ENCODE measurements around the gene POC1B. TPM values are rescaled to one million over a fixed set of nuclear protein-coding genes. Genes with fewer than 3 reads are reported as not detected.
A peak's percentile ranks its signal among the peaks of the same experiment; 100 is the strongest.

Gene POC1B
- total RNA-seq, 1 donor, result 19.3 TPM

GRCh38 chr12:89395712-89396111 is 130.1 kb downstream of the POC1B start:
- no peak overlapping the region for H3K4me3 ChIP-seq (ENCODE audit: low read depth, low read length)
- TF ChIP-seq CTCF (IDR thresholded peaks at IDR 0.05; ENCODE audit: insufficient read depth, low read length), result no peak
- no peak for DNase-seq (ENCODE audit: low read depth)

- DNase-seq (ENCODE audit: low read depth), result no peak
- no peak overlapping the region for H3K4me3 ChIP-seq (ENCODE audit: low read depth, low read length)
- TF ChIP-seq CTCF (IDR thresholded peaks at IDR 0.05; ENCODE audit: insufficient read depth, low read length), result no peak
These were observed 132.2 kb downstream of the POC1B start for GRCh38 chr12:89393551-89394121.

- no peak for DNase-seq (ENCODE audit: low read depth)
- TF ChIP-seq CTCF (IDR thresholded peaks at IDR 0.05; ENCODE audit: insufficient read depth, low read length), result no peak
- H3K4me3 ChIP-seq (ENCODE audit: low read depth, low read length), result no peak overlapping the region
These were observed 133.5 kb downstream of the POC1B start for GRCh38 chr12:89392391-89392790.

- no peak for DNase-seq (ENCODE audit: low read depth)
- no peak for TF ChIP-seq CTCF (IDR thresholded peaks at IDR 0.05; ENCODE audit: insufficient read depth, low read length)
- no peak overlapping the region for H3K4me3 ChIP-seq (ENCODE audit: low read depth, low read length)
These were observed 134.0 kb downstream of the POC1B start for GRCh38 chr12:89391726-89392336.

GRCh38 chr12:89390802-89391673 is 134.8 kb downstream of the POC1B start:
- TF ChIP-seq CTCF (IDR thresholded peaks at IDR 0.05; ENCODE audit: insufficient read depth, low read length), result no peak
- no peak overlapping the region for H3K4me3 ChIP-seq (ENCODE audit: low read depth, low read length)
- DNase-seq (ENCODE audit: low read depth), result peak; percentile 75

- no peak for TF ChIP-seq CTCF (IDR thresholded peaks at IDR 0.05; ENCODE audit: insufficient read depth, low read length)
- H3K4me3 ChIP-seq (ENCODE audit: low read depth, low read length), result no peak overlapping the region
- DNase-seq (ENCODE audit: low read depth), result peak; percentile 49
These were observed 135.8 kb downstream of the POC1B start for GRCh38 chr12:89389755-89390661.

All from fibroblast of the aortic adventitia (primary cell).